C4-2B (cell line): ENCODE measurements around the gene SEC63.

Source experiments
- H3K27ac ChIP-seq: fragments of 450-650 bp; 2 replicates; pipeline ENCODE4 v1.5.1; 2017
- CTCF ChIP-seq: fragments of 450-650 bp; conservative IDR thresholded peaks from 2 replicates; pipeline ENCODE4 v1.5.1; 2017; ENCODE audit warnings: mild to moderate bottlenecking
- ZFX ChIP-seq: fragments of 450-650 bp; IDR thresholded peaks from 2 replicates; pipeline ENCODE4 v1.6.1; 2017

Gene SEC63

GRCh38 chr6:107840636-107841274 lies 117.3 kb downstream of the SEC63 start:
- no peak overlapping the region for H3K27ac ChIP-seq
- no peak for TF ChIP-seq ZFX
- no peak for TF ChIP-seq CTCF

- no peak overlapping the region for H3K27ac ChIP-seq
- TF ChIP-seq CTCF: no peak
- no peak for TF ChIP-seq ZFX
Observed at GRCh38 chr6:107833136-107833535, 124.9 kb downstream of the SEC63 start.

GRCh38 chr6:107832151-107833056 lies 125.6 kb downstream of the SEC63 start:
- no peak overlapping the region for H3K27ac ChIP-seq
- no peak for TF ChIP-seq ZFX
- TF ChIP-seq CTCF: no peak

GRCh38 chr6:107830060-107830459 lies 127.9 kb downstream of the SEC63 start:
- TF ChIP-seq ZFX (no peak), CTCF (no peak)
- no peak overlapping the region for H3K27ac ChIP-seq

- no peak overlapping the region for H3K27ac ChIP-seq
- no peak for TF ChIP-seq CTCF
- no peak for TF ChIP-seq ZFX
Observed at GRCh38 chr6:107827541-107827940, 130.5 kb downstream of the SEC63 start.

- TF ChIP-seq ZFX (no peak), CTCF (no peak)
Observed at GRCh38 chr6:107823047-107823557, 134.9 kb downstream of the SEC63 start.

More at GRCh38 chr6:107823047-107823557, 134.9 kb downstream of the SEC63 start:
- no peak overlapping the region for H3K27ac ChIP-seq
